Nucleus accumbens (tissue), 56 donors: ENCODE data around the gene FARS2.
A peak's percentile ranks its signal among the peaks of the same experiment; 100 is the strongest.

Source experiments
- DNase-seq, 56 donors: peaks; one replicate each; lab custom pipeline; 2025; lab: John Stamatoyannopoulos, UW

Gene FARS2

DNA sequence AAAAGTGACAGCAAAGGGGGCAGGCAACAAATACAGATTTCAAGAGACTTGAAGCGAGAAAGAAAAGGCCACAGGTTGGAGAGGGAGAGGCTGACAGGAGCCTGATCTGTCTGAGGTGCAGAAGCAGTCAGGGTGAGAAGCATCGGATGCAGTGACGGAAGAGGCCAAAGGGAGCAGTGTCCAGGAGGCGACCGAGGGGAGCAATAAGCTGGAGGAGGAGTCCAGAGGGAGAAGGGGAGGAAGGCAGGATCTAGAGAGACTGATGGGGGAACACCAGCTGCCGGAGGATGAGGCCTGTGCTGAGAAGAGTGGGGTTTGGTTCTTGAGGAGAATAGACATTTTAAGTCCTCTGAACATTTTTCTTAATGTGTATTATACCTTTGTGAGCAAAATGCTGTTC, 23.8 kb downstream of the FARS2 start:
- no peak for DNase-seq

DNA sequence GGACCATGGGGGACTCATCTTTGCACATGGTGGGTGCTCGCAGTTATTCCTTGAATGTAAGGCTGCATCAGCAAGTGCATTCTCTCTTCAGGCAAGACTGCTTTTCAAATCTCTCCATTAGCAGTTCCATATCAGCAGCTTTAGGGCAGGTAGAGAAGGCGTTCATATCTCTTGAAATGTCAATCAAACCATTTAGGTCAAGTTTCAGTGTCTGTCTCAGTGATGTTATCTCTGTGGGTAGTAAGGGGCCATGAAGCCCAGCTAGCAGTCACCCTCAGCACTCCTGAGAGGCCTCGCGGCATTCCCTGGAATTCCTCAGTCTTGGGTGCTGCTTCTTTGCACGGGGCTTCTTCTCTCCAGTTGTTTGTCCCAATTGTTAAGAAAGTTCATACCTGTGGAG, 24.2 kb downstream of the FARS2 start:
- DNase-seq: no peak

DNA sequence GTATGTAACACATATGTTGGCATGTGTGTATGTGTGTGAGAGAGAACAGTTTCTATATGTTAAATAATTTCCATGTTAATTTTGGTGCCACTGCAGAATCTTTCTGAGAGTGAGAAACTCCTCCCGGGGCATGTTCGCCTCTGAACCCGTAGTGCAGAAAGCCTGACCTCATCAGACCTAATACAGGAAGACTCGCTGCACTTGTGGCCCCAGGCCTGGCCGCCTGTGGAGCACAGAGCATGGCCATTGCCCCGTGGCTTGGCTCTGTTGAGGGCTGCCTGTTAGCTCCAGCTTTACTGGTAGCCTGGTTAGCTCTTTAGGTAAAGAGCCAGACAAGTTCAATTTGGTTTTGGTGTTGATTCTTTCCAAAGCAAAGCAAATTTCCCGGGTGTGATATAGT, 25.5 kb downstream of the FARS2 start:
- no peak for DNase-seq

DNA sequence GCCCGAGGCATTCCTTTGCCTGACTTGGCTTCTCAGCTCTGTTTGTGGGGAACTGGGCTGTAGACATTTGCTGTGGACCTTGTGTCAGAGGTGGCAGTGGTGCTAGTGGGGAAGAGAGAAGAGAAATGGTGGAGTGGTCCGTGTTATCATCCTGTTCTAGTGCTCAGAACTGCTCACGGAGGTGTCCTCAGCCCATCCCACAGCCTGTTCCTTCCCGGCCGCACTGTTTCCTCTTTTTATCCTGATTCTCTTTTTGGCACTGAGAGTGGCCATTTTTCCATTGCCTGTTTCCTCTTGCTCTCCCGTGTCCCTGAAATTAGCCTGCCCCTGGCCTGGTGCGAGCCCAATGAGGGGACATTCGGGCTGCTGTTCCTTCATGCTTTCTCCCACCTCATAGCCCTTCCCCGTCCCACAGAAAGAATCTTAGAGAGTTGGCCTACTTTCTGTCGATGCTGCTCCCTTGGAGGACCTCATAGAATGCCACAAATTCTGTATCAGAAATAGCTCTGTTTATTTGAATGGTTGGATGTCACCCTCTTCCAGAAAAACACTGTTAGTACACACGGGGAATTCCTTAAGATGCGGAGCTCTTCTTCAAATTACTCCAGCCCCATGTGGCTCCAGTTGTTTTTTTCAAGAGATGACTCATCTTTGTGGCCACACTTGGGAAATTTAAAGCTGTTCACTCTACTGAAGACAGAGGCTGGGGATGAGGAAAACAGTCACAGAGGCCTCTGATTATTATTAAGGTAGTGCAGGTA, 26.1 kb downstream of the FARS2 start:
- DNase-seq: no peak

DNA sequence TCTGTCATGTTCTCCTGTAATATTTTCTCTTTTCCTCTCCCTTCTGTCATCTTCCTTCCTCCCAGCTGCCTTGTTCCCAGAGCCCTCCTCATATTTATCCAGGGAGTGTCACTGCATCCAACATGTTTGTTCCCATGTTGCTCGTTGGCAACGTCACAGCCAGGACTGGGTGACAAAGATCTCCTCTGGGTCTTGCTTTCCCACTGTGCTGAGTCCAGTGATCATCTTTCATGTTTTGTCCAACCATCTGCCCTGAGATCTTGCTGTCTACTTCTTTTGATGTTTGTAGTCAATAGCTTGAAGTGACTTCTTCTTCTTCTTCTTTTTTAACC, 26.6 kb downstream of the FARS2 start:
- DNase-seq: no peak

DNA sequence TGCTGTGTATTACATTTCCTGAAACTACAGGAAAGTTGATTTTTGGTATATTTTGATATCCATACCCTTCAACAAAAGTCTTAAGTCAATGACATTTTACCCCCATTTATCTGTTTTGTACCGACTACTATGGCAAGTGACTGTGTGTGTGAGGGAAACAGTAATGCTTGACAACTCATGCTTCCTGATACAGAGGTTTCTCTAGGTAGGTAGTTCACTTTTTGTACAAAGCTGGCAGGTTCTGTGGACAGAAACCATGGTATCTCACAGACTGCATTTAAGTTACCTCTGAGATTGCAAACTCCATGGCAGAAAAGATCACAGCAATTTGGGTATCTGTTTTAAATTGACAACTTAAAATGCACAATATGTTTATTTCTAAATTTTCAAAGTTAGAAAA, 28.8 kb downstream of the FARS2 start:
- DNase-seq: no peak

DNA sequence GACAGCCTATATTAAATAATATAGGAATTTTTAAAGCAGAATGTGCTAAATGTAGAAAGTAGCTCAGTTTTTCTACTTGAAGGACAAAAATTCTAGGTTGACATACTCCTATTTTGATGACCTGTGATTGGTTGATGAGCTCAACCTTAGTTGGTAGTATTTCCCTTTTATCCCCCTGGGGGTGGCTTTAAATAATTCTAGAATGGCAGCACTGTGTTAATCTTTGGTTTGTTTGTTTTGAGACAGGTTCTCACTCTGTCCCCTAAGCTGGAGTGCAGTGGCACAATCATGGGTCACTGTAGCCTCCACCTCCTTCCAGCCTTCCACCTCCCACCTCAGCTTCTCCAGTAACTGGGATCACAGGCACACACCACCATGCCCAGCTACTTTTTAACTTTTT, 29.2 kb downstream of the FARS2 start:
- DNase-seq: no peak

DNA sequence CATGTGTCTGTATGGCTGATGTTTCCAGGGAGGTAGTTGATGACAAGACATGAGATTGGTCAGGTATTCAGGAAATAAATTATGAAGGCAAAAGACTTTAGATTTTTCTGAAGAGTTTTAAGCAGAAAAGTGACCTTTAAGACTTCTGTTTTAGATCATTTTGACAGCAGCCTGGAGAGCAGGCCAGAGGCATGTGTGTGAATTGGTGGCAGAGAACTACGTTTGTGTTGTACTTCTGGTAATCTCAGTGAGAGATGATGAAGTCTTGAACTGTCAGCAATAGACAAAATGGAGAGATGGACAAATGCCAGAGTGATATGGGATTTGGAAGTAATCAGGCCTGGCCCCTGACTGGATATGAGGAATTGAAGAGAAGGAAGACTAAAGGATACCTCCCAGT, 30.8 kb downstream of the FARS2 start:
- no peak for DNase-seq

DNA sequence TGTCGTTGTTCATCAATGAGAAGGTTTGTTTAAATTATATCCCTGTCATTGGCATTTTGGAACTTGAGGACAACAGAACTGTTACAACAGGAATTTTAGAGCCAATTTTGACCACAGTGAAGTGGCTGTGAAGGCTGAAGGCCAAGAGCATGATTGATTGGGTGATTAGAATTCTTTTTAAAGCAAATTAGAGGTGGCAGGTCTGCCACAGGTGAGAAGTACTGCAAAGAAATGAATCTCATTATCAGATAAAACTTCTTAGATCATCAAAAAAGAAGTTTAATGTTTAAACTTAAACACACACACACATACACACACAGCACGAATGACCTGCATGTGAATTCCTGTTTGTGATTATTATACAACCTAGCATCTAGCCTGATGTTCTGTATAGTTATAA, 32.4 kb downstream of the FARS2 start:
- no peak for DNase-seq

DNA sequence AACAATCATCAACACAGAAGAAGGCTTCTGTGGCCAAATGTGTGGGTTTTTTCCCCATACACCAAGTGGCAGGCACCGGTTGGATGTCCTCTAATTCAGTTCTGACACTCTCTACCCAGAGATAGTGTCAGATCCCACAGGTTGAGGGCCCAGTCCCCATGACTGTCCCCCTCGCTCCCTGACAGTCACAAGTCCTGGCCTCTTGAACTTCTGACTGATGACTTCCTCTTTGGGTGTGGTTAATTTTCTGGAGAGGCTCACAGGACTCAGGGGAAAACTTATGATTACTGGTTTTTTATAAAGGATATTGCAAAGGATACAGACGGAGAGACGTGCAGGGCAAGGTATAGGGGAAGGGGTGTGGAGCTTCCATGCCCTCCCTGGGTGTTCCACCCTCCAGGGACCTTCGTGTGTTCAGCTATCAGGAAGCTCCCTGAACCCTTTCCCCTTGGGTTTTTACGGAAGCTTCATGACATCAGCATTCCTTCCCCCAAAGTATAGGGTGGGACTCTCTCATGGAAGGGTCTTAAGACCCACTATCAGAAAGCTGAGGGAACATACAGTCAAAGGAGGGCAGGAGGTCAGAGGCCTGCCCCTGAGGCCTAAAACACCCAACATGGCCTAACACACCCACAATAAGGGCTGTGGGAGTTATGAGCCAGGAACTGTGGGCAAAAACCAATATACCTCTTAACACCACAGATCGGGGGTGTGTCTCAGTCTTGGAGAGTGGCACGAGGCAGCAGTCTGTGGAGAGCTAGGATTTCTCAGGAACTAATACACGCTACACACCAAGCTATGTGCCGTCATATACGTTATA, 33.3 kb downstream of the FARS2 start:
- DNase-seq: no peak

DNA sequence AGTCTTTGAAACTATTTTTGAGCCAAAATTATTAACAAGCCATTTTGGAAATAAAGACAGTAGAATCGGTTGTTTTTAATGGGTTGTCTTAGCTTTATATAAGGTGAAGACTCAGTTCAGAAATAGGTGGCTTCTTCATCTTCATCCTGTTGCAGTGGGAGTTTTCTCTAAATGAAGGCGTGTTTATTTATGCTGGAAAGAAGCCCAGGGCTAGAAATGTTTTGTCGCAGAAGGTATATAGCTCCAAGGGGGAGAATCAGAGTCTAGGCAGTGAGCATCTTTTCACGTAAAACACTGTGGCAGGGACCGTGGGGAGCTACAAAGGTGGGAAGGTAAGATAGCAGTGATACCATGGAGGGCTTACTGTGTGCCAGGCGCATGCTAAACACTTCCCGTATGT, 34.3 kb downstream of the FARS2 start:
- DNase-seq: no peak

DNA sequence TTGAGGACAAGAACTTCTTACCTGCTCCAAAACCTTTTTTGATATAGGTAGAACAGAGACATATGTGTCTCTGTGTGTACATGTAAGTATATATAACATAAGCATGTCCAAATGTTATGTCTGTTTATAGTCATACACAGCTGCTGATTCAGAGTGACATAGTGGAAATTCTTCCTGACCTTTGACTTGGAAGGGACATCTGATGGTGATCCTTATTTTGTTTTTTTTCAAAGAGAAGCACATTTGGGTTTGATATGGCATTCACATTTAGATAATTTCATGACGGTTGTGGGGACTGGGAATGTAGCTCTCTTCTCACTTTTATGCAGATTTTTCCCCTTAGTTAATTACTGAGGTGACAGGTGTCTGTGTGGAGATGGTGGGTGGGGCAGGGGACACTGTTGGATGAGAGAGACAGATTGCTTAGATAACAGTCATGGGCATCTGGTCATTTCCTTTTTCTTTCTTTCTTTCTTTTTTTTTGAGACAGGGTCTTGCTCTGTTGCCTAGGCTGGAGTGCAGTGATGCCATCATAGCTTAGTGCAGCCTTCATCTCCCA, 39.0 kb downstream of the FARS2 start:
- DNase-seq: no peak

DNA sequence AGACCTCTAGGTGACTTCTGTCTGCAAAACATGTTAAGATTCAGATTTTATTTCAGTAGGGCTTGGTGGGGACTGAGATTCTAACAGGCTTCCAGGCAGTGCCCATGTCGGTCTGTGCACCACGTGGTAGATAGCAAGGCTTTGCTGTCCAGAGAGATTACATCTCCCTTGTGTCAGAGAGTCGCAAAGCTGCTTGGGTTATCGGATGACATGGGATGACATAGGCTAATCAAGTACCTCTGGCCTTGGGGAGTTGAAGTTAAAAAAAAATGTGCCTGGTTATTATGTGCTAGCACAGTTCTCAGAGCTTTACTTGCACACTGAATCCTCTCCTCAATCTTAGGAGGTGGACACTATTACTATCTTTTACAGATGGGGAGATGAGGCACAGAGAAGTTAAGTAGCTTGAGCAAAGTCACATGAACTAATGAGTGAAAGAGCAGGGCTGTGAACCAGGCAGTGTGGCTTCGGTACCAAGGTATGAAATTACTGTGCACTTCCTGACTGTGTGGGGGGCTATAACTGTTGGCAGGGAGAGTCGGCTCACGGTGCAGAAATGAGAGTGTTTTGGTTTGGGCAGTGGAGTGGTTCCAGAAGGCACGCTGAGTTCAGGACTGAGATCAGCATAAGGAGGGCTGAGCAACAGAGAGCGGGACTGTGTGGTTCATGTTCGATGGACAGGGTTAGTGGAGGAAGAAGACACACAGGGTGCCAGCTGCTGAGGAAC, 41.1 kb downstream of the FARS2 start:
- no peak for DNase-seq

DNA sequence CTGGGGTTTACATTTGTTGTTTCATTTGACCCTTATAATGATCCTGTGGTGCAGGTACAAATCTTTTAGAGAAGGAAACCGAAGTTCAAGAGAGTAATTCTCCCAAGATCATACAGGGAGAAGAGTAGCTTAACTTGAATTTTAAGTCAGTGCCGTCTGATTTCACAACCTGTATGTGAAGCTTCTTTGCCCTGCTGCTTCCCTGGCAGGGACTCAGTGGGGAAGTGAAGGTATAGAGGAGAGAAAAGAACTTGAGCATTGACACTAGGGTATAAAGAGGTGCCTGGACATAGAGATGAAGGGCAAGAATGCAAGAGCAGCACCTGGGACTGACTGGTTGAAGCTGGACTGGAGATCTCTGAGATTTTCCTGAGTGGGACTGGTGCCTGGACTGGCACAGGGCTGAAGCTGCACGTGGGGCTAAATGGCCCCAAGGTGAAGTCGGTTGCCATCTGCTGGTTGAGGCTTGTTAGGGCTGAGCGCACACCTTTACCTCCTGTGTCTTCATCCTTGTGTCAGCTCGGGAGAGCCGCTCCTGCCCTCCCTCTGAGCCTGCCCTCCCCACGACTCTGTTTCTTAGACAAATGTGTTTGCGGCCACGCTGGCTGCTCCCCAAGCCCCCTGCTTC, 41.8 kb downstream of the FARS2 start:
- peak in 1 of 56 donors; percentile 15 for DNase-seq

DNA sequence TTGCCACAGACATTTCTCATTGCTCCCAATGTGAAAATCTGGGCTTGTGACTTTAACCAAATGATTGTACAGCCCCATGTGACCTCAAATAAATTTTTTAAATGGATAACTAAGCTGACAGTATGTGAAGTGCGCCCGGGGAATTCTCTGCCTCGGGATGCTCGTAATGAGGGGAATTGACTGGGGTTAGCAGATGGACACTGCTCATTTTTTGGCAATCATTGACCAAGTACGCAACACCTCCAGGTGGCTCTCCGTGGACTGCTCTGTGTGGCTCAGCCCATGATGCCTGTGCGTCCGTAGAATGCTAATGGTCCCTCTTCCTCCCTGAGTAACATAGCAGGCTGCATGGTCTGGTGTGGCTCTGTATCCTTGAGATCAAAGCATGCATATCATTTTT, 42.4 kb downstream of the FARS2 start:
- DNase-seq: no peak

DNA sequence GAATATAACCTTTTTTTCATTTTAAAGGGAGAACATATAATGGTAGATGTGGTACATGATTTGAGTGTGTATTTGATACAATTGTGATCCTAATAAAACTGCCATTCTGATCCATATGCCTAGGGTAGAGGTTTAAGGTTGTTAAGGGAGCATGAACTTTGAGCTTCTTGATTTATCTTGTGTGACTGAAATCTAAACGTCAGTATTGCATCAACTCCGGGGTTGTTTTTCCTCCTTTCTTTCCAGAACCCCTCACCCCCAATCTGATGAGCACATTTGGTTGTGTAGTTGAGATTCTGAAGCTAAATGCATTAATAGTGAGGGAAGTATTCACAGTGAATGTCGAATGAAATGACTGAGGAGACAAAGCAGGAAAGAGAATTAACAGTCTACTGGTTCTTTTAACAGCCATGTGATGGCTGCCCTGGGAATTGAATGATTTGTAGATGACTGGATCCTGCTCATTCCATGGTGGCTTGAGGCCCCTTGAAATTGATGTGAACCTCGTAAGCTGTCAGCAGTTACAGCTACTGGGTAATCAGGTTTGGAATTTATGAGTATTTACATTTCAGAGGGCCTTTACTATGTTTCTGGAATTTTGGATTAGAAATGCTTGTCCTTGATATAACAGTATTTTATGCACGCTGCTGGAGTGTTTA, 44.8 kb downstream of the FARS2 start:
- DNase-seq: no peak

DNA sequence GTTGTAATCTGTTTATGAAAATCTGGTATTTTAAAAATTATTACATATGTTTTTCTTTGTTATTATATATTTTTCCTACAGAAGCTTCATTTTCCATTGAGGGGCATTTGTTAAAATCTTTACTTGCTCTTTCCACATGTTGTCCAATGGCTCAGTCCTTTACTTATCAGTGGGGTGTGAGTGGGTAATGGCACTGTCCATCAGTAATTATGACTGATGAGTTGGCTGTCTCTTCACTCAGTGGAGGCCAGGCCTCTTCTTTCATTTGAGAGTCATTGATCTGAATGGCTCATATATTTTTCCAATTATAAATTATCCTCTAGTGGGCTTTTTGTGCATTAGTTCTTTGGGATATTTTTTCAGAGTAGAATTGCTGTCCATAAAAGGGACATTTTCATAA, 45.7 kb downstream of the FARS2 start:
- DNase-seq: no peak

DNA sequence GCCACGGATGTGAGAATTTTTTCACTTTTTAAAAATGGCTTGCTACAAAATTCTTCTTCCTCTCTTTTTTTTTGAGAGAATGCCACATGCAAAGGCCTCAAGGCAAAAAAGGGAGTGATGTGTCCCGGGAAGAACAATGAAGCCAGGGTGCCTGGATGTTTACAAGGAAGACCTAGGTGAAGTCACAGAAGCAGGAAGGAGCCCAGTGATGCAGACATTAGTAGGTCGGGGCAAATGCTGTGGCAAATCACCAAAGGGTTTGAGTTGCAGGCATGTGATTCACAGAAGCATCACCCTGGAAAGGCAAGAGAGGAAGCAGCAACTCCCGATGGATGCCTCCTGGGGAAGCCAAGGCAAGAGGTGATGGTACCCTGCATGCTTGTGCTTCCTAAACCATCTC, 46.8 kb downstream of the FARS2 start:
- no peak for DNase-seq

DNA sequence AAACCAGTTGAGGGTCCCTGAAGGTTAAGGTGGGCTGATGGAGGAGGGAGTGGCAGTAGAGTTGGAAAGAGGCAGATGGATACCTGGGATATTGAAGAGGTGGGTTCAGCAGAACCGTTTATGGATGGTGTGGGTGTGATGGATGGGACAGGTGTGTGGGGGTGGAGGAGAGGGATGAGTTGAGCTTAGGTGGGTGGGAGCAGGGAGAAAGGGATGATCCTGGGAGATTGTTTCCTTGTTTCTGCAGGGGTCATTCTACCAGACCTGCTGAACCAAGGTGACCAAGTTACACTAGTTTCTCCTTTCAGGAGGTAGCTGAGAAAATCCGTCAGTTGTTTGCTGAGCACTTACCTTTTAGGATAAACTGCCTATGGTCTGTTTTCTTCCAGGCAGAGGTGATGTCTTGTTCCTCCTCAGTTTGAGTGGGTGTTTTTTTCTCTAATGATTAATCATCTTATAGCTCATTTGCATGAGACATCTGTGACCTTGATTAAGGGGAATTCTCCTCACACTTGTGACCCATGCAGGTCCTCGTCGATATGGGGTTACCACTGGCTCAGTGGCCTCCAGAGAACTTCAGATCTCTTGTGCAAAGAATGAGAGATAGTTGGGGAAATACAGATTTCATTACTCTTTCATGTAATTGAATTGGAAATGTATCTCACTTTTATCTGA, 53.0 kb downstream of the FARS2 start:
- DNase-seq: no peak

DNA sequence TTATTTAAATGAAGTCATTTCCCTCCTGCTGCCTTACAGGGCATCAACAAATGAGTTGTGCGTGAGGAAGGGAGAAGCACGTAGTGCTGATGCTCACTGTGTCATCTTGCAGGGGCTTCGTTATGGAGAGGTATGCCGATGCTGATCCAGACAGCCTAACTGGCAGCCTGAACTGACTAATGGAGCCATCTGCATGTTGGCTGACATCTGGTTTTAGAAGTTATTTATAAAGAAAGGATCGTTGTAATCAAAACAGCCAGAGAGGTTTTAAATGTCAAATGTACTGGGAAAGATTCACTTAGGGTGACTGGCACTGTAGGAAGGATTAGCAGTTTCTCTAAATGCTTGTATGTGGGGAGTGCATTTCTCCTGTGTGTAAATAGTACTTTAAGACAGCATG, 54.6 kb downstream of the FARS2 start:
- no peak for DNase-seq
